ENCODE data around the gene SRPK1. TPM values are rescaled to one million over a fixed set of nuclear protein-coding genes. Genes with fewer than 3 reads are reported as not detected.

The SRPK1 gene
- total and polyA plus RNA-seq, 2 of the 8 experiments (the other 6 are each of a cell fraction or from before 2014, with no cell fraction given): 25.7 to 116 TPM

- TF ChIP-seq, protein P1, sequence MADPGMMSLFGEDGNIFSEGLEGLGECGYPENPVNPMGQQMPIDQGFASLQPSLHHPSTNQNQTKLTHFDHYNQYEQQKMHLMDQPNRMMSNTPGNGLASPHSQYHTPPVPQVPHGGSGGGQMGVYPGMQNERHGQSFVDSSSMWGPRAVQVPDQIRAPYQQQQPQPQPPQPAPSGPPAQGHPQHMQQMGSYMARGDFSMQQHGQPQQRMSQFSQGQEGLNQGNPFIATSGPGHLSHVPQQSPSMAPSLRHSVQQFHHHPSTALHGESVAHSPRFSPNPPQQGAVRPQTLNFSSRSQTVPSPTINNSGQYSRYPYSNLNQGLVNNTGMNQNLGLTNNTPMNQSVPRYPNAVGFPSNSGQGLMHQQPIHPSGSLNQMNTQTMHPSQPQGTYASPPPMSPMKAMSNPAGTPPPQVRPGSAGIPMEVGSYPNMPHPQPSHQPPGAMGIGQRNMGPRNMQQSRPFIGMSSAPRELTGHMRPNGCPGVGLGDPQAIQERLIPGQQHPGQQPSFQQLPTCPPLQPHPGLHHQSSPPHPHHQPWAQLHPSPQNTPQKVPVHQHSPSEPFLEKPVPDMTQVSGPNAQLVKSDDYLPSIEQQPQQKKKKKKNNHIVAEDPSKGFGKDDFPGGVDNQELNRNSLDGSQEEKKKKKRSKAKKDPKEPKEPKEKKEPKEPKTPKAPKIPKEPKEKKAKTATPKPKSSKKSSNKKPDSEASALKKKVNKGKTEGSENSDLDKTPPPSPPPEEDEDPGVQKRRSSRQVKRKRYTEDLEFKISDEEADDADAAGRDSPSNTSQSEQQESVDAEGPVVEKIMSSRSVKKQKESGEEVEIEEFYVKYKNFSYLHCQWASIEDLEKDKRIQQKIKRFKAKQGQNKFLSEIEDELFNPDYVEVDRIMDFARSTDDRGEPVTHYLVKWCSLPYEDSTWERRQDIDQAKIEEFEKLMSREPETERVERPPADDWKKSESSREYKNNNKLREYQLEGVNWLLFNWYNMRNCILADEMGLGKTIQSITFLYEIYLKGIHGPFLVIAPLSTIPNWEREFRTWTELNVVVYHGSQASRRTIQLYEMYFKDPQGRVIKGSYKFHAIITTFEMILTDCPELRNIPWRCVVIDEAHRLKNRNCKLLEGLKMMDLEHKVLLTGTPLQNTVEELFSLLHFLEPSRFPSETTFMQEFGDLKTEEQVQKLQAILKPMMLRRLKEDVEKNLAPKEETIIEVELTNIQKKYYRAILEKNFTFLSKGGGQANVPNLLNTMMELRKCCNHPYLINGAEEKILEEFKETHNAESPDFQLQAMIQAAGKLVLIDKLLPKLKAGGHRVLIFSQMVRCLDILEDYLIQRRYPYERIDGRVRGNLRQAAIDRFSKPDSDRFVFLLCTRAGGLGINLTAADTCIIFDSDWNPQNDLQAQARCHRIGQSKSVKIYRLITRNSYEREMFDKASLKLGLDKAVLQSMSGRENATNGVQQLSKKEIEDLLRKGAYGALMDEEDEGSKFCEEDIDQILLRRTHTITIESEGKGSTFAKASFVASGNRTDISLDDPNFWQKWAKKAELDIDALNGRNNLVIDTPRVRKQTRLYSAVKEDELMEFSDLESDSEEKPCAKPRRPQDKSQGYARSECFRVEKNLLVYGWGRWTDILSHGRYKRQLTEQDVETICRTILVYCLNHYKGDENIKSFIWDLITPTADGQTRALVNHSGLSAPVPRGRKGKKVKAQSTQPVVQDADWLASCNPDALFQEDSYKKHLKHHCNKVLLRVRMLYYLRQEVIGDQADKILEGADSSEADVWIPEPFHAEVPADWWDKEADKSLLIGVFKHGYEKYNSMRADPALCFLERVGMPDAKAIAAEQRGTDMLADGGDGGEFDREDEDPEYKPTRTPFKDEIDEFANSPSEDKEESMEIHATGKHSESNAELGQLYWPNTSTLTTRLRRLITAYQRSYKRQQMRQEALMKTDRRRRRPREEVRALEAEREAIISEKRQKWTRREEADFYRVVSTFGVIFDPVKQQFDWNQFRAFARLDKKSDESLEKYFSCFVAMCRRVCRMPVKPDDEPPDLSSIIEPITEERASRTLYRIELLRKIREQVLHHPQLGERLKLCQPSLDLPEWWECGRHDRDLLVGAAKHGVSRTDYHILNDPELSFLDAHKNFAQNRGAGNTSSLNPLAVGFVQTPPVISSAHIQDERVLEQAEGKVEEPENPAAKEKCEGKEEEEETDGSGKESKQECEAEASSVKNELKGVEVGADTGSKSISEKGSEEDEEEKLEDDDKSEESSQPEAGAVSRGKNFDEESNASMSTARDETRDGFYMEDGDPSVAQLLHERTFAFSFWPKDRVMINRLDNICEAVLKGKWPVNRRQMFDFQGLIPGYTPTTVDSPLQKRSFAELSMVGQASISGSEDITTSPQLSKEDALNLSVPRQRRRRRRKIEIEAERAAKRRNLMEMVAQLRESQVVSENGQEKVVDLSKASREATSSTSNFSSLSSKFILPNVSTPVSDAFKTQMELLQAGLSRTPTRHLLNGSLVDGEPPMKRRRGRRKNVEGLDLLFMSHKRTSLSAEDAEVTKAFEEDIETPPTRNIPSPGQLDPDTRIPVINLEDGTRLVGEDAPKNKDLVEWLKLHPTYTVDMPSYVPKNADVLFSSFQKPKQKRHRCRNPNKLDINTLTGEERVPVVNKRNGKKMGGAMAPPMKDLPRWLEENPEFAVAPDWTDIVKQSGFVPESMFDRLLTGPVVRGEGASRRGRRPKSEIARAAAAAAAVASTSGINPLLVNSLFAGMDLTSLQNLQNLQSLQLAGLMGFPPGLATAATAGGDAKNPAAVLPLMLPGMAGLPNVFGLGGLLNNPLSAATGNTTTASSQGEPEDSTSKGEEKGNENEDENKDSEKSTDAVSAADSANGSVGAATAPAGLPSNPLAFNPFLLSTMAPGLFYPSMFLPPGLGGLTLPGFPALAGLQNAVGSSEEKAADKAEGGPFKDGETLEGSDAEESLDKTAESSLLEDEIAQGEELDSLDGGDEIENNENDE (IDR thresholded peaks at IDR 0.05; ENCODE audit: insufficient replicate concordance, low read length): no peak
- TF ChIP-seq CBX8 (IDR thresholded peaks at IDR 0.05; ENCODE audit: borderline replicate concordance, low read depth, low read length): no peak
- TF ChIP-seq SRF (IDR thresholded peaks at IDR 0.05; ENCODE audit: low read depth, low read length): no peak
- TF ChIP-seq BCL11A (IDR thresholded peaks at IDR 0.05; ENCODE audit: low read depth in 2 of 2, low read length in 2 of 2): no peak
- TF ChIP-seq ZNF274 (IDR thresholded peaks at IDR 0.05; ENCODE audit: borderline replicate concordance, extremely low read depth, low read length): no peak
- no peak for TF ChIP-seq BRCA1 (IDR thresholded peaks at IDR 0.05; ENCODE audit: low read depth, low read length)
- TF ChIP-seq SAP30 (IDR thresholded peaks at IDR 0.05; ENCODE audit: insufficient read depth, insufficient replicate concordance, low read length): no peak
Observed at GRCh38 chr6:35967076-35967774, 46.3 kb upstream of the SRPK1 start (continued).
